Immature natural killer cell (primary cell): ENCODE measurements around the gene CYBB. TPM values are rescaled to one million over a fixed set of nuclear protein-coding genes. Genes with fewer than 3 reads are reported as not detected.

Experiments used
- DNase-seq, 3 donors: peaks; one replicate each; pipeline ENCODE4 v3.0.0; 2022; ENCODE audit warnings: mixed read lengths in 1 of 3
- H3K27ac Mint-ChIP-seq, 6 donors: one replicate each; pipeline ENCODE4 v1.8.0; 2020; ENCODE audit warnings: mixed read lengths in 6 of 6, mild to moderate bottlenecking in 5 of 6, inconsistent platforms in 4 of 6, moderate library complexity in 3 of 6
- H3K27me3 Mint-ChIP-seq, 3 donors: one replicate each; pipeline ENCODE4 v1.8.0; 2020 to 2021; ENCODE audit warnings: low read depth in 3 of 3, mild to moderate bottlenecking in 3 of 3, mixed read lengths in 3 of 3, moderate library complexity in 3 of 3, inconsistent platforms in 1 of 3
- H3K36me3 Mint-ChIP-seq, 3 donors: one replicate each; pipeline ENCODE4 v1.8.0; 2020; ENCODE audit warnings: mixed read lengths in 3 of 3, inconsistent platforms in 2 of 3, mild to moderate bottlenecking in 2 of 3
- H3K4me1 Mint-ChIP-seq, 2 donors: one replicate each; pipeline ENCODE4 v1.8.0; 2020; ENCODE audit warnings: inconsistent platforms in 2 of 2, mild to moderate bottlenecking in 2 of 2, mixed read lengths in 2 of 2, moderate library complexity in 1 of 2
- H3K4me3 Mint-ChIP-seq, 5 donors: one replicate each; pipeline ENCODE4 v1.8.0; 2020; ENCODE audit warnings: mild to moderate bottlenecking in 5 of 5, mixed read lengths in 5 of 5, inconsistent platforms in 3 of 5, moderate library complexity in 3 of 5
- H3K9me3 Mint-ChIP-seq, 6 donors: one replicate each; pipeline ENCODE4 v1.8.0; 2020; ENCODE audit warnings: mild to moderate bottlenecking in 6 of 6, mixed read lengths in 6 of 6, inconsistent platforms in 4 of 6, moderate library complexity in 3 of 6
- polyA plus RNA-seq, 3 donors: library from polyadenylated mRNA; unstranded; fragments of 300-500 nt; fragmentation: Illumina TruSeq; gene quantifications; one replicate each; pipeline ENCODE4 v1.2.3, GENCODE V29; 2021

The CYBB gene
- polyA plus RNA-seq, 3 donors from 2014 or later, result 1.2 to 4.0 (median 2.3) TPM

DNA sequence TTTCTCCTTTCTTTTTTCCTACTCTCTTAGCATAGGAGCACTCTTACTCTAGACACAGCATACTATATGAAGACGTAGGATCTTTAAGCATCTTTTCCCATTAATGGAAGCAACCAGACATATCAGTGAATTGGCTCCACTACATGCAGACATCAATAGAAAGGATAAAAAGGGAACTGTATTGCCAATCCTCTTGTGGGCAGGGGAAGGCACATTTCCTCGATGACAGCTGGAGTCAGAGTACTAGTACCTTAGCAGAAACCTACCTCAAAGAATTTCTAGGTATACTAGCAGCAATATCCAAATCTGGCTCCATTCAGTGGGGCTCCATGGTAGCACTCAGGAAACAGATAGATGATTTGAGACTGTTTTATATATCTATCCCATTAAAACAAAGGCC is 20.1 kb downstream of the CYBB start:
- Mint-ChIP-seq H3K27ac (no peak overlapping the region), H3K9me3 (peaks cover 0 to 2% (median 0%) of the 10 kb centered on the region in 6 donors), H3K4me1 (peaks cover 0 to 3% of the 10 kb centered on the region in 2 donors), H3K27me3 (peaks cover 2 to 6% (median 2%) of the 10 kb centered on the region in 3 donors), H3K4me3 (no peak overlapping the region), H3K36me3 (no peaks in the 10 kb centered on the region)
- no peak for DNase-seq

DNA sequence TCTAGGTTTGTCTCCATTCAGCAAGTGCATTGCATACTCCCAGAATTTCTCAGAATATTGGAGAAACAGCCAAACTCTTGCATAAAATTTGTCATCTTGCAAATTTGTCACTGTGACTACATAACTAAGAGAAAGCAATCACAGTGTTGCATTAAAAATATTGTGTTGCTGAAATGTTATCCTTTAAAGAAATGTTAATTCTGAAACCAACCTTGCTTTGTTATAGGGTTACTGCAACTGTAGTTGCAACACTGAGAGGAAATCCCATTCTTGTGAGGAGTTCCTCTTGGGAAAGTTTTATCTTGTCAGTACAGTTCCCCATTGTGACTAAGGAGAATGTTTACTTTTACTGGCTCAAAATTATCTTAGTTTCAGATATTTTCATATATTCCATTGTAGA is 20.9 kb downstream of the CYBB start:
- H3K27me3 Mint-ChIP-seq, result peaks cover 2 to 6% (median 3%) of the 10 kb centered on the region in 3 donors
- H3K36me3 Mint-ChIP-seq, result no peaks in the 10 kb centered on the region
- peaks cover 0 to 3% of the 10 kb centered on the region in 2 donors for H3K4me1 Mint-ChIP-seq
- no peak overlapping the region for H3K27ac Mint-ChIP-seq
- peaks cover 0 to 2% (median 0%) of the 10 kb centered on the region in 6 donors for H3K9me3 Mint-ChIP-seq
- DNase-seq, result no peak
- H3K4me3 Mint-ChIP-seq, result no peak overlapping the region

DNA sequence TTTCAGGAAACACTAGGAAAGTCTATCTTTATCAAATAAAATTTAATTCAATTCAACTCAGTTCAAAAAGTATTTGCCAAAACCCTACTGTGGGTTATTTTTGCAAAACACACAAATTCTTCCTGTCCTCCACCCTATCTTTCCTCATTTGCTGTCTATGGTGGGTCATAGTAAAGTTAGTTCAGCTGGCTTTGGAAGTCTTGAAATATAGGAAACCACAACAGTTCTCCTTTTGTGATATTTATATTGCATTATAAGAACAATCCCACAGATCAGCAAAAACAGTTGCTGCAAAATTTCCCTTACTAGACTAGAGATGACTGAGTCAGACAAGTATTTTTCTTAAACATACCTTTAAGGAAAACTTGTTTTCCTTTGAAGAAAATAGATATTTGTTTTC is 22.2 kb downstream of the CYBB start:
- H3K27me3 Mint-ChIP-seq, result peaks cover 2 to 6% (median 3%) of the 10 kb centered on the region in 3 donors
- H3K9me3 Mint-ChIP-seq, result peaks cover 0 to 2% (median 0%) of the 10 kb centered on the region in 6 donors
- H3K4me1 Mint-ChIP-seq, result no peaks in the 10 kb centered on the region
- no peaks in the 10 kb centered on the region for H3K36me3 Mint-ChIP-seq
- no peak for DNase-seq
- H3K27ac Mint-ChIP-seq, result no peak overlapping the region
- H3K4me3 Mint-ChIP-seq, result no peak overlapping the region

DNA sequence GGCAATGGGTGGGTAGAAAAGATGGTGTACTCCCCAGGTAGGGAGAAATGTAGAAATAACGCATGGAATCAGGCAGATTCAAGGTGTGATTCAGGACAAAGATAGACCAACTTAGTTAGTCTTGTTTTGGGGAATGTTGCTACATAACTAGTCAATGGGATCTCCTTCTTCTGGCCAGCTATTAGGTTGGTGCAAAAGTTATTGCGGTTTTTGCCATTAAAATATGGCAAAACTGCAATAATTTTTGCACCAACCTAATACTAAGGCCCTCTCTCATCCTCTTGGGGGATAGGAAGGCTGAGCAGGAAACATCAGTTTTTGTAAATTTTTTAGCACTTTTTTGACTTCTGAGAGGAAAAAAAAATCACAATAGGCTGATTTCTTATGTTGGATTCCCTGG is 23.2 kb downstream of the CYBB start:
- peaks cover 2 to 6% (median 3%) of the 10 kb centered on the region in 3 donors for H3K27me3 Mint-ChIP-seq
- H3K9me3 Mint-ChIP-seq, result peaks cover 0 to 2% (median 0%) of the 10 kb centered on the region in 6 donors
- H3K36me3 Mint-ChIP-seq, result no peaks in the 10 kb centered on the region
- no peak for DNase-seq
- no peak overlapping the region for H3K27ac Mint-ChIP-seq
- H3K4me3 Mint-ChIP-seq, result no peak overlapping the region
- H3K4me1 Mint-ChIP-seq, result no peaks in the 10 kb centered on the region

DNA sequence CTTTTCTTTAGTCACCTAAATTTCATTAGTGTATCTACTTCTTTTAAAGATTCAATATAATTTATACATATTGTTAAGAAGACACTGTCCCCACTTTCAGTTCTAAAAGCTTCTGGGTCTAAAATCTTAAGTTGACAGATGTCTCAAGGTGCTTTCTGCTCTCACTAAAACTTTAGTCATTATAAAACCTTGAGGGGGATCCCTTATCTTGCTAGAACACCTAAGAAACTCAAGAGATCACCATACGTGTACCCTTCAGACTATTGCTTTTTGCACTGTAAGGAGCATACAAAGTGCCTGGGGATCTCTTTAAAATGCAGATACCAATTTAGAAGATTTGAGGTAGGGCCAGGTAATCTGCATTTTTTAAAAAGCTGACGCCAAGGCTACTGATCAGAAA is 30.1 kb downstream of the CYBB start:
- no peaks in the 10 kb centered on the region for H3K4me1 Mint-ChIP-seq
- H3K9me3 Mint-ChIP-seq, result no peaks in the 10 kb centered on the region
- DNase-seq, result no peak
- no peak overlapping the region for H3K4me3 Mint-ChIP-seq
- H3K27ac Mint-ChIP-seq, result no peak overlapping the region
- H3K36me3 Mint-ChIP-seq, result no peaks in the 10 kb centered on the region
- H3K27me3 Mint-ChIP-seq, result peaks cover 0 to 5% (median 4%) of the 10 kb centered on the region in 3 donors

DNA sequence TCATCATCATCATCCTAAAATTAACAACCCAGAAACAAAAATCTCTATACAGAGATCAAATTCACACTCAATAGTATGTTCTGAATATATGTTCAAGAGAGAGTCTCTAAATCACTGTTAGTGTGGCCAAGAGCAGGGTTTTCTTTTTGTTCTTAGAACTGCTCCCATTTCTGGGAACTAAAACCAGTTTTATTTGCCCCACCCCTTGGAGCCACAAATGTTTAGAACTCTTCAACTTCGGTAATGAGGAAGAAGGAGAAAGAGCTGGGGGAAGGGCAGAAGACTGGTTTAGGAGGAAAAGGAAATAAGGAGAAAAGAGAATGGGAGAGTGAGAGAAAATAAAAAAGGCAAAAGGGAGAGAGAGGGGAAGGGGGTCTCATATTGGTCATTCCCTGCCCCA is 32.3 kb downstream of the CYBB start:
- no peak overlapping the region for H3K27ac Mint-ChIP-seq
- no peaks in the 10 kb centered on the region for H3K36me3 Mint-ChIP-seq
- H3K4me3 Mint-ChIP-seq, result no peak overlapping the region
- DNase-seq, result no peak
- H3K9me3 Mint-ChIP-seq, result peaks cover 0 to 2% (median 0%) of the 10 kb centered on the region in 6 donors
- peaks cover 0 to 8% (median 7%) of the 10 kb centered on the region in 3 donors for H3K27me3 Mint-ChIP-seq
- H3K4me1 Mint-ChIP-seq, result no peaks in the 10 kb centered on the region

DNA sequence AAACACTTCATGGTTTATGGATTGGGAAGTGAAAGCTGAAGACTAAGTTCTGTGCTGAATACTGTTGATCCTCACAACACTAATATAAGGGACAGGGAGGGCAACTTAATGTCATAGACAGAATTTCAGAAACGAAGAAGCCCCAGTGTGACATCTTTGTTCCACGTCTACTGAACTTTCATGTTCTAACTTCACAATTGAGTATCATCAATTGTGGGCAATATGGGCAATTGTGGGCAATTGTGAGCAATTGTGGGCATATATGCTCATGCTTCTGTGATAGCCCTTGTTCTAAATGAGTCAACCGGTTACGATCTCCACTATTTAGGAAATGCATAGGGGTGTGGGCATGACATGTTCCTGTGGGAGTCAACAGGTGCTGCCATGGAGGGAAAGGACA is 33.7 kb downstream of the CYBB start:
- H3K9me3 Mint-ChIP-seq, result peaks cover 0 to 2% (median 0%) of the 10 kb centered on the region in 6 donors
- H3K4me3 Mint-ChIP-seq, result no peak overlapping the region
- DNase-seq, result no peak
- peaks cover 0 to 8% (median 7%) of the 10 kb centered on the region in 3 donors for H3K27me3 Mint-ChIP-seq
- H3K4me1 Mint-ChIP-seq, result no peaks in the 10 kb centered on the region
- H3K27ac Mint-ChIP-seq, result no peak overlapping the region
- no peaks in the 10 kb centered on the region for H3K36me3 Mint-ChIP-seq

DNA sequence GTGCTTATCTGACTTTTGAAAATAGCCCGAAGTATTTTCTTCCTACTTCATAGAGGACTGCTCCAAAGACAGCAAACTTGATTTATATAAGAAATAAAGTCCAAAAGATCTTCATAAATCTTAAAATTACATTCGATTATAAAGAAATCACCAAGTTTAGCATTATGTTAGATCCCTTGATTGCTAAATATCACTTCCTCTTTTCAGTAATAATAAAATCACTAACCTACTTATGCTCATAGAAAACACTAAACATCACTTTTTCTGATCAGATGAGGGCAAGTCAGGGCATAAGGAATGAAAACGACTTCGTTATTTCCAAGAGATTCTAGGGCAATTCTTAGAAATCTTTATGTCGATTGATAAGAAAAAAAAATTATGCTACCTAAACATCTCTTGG is 35.5 kb downstream of the CYBB start:
- H3K36me3 Mint-ChIP-seq, result no peaks in the 10 kb centered on the region
- DNase-seq, result no peak
- no peak overlapping the region for H3K4me3 Mint-ChIP-seq
- H3K27ac Mint-ChIP-seq, result no peak overlapping the region
- H3K9me3 Mint-ChIP-seq, result peaks cover 0 to 2% (median 0%) of the 10 kb centered on the region in 6 donors
- peaks cover 2 to 9% (median 7%) of the 10 kb centered on the region in 3 donors for H3K27me3 Mint-ChIP-seq
- H3K4me1 Mint-ChIP-seq, result no peaks in the 10 kb centered on the region

DNA sequence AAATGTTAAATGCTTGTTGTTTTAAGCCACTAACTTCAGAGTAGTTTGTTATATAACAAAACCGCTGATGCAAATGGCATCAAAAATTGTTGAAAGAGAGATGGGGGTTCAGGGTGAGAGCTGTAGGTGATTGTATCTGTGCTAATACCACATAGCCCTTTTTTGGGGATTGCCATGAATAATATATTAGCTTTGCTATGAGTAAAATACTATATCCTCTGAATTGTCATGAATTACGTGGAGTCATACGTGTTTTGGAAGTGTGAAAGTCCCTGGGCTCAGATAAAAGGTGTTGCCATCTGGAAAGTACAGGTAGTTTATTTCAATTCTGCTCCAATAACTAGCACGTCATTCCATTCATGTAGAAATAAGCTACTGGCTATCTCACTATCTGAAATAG is 36.9 kb downstream of the CYBB start:
- no peaks in the 10 kb centered on the region for H3K36me3 Mint-ChIP-seq
- DNase-seq, result no peak
- H3K27me3 Mint-ChIP-seq, result peaks cover 2 to 10% (median 7%) of the 10 kb centered on the region in 3 donors
- no peak overlapping the region for H3K27ac Mint-ChIP-seq
- no peak overlapping the region for H3K4me3 Mint-ChIP-seq
- no peaks in the 10 kb centered on the region for H3K4me1 Mint-ChIP-seq
- peaks cover 0 to 2% (median 0%) of the 10 kb centered on the region in 6 donors for H3K9me3 Mint-ChIP-seq

DNA sequence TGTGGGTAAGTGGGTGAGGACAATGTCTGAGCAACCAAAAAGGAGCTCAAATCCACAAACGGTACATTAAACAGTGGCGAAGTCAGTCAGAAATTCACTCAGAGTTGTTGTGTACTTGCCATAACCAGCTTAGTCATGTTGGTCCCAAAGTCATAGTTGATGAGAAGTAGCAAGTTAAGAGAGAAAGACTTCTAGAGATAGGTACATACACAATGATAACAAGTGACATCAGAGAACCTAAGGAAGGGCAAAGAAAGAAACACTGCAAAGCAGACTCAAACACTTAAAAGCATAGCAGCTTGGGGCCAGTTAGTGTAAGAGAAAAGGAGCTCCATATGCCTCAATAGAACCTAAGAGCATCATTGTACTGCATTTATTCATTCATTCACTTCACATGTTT is 37.3 kb downstream of the CYBB start:
- H3K36me3 Mint-ChIP-seq, result no peaks in the 10 kb centered on the region
- H3K4me1 Mint-ChIP-seq, result no peaks in the 10 kb centered on the region
- no peak for DNase-seq
- H3K27ac Mint-ChIP-seq, result no peak overlapping the region
- peaks cover 0 to 2% (median 0%) of the 10 kb centered on the region in 6 donors for H3K9me3 Mint-ChIP-seq
- H3K27me3 Mint-ChIP-seq, result peaks cover 2 to 8% (median 7%) of the 10 kb centered on the region in 3 donors
- H3K4me3 Mint-ChIP-seq, result no peak overlapping the region

DNA sequence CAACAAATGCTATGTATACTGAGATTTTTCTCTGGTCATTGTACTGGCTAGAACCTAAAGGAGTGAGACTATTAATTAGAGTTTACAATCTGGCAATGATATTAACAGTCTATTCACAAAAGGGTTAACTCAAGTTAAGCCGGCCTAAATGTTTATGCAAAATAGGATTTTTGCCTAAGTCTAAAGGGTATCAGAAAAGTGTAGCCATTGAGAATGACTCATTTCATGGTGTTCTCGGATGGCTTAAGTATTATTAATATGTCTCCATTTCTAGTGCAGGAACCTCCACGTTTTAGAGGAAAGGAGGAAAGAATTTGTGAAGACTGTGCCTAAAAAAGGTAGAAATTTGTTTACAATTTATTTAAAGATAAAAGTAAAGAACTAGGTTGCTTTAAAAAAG is 37.7 kb downstream of the CYBB start:
- peaks cover 2 to 7% (median 7%) of the 10 kb centered on the region in 3 donors for H3K27me3 Mint-ChIP-seq
- no peak overlapping the region for H3K27ac Mint-ChIP-seq
- H3K36me3 Mint-ChIP-seq, result no peaks in the 10 kb centered on the region
- no peak overlapping the region for H3K4me3 Mint-ChIP-seq
- peaks cover 0 to 2% (median 0%) of the 10 kb centered on the region in 6 donors for H3K9me3 Mint-ChIP-seq
- no peak for DNase-seq
- no peaks in the 10 kb centered on the region for H3K4me1 Mint-ChIP-seq

DNA sequence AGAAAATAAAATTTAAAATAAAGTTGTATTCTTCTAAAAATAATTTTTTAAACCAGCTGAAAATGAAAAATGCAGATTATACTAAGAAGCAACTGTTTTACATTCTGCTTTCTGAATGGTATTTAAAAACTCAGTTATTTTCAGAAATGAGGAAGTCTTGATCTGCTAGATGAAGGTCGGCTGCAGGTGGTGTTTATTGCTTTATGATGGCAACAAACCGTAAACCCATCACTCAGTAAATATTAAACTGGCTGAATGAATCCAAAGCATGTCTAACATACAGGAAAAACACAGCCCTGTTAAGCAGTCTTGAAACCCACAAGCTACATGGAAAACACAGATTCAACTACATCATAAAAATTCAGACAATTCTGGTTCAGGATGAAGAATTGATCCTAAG is 38.2 kb downstream of the CYBB start:
- H3K4me1 Mint-ChIP-seq, result no peaks in the 10 kb centered on the region
- no peak overlapping the region for H3K4me3 Mint-ChIP-seq
- no peak overlapping the region for H3K27ac Mint-ChIP-seq

DNA sequence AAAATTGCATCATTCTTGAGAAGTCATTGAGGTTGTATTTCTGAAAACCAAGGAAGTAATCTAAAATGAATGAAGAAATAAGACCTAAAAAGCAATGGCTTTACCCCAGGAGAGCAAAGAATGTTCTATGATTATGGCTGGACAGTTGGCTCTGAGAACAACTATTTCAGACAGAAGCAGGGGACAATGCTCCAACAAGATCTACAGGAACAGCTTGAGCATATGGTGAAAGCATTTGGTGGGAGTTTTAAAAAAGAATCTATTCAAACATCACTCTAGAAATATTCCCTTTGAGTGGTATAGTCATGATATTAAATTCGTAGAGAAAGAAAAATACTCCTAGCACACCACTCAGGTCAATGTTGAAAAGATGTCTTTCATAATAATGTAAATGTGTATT is 40.8 kb downstream of the CYBB start:
- no peak for DNase-seq
- Mint-ChIP-seq H3K27me3 (peaks cover 2 to 7% (median 5%) of the 10 kb centered on the region in 3 donors), H3K36me3 (no peaks in the 10 kb centered on the region), H3K4me1 (peaks cover 13 to 14% of the 10 kb centered on the region in 2 donors), H3K9me3 (peaks cover 0 to 2% (median 0%) of the 10 kb centered on the region in 6 donors), H3K4me3 (no peak overlapping the region), H3K27ac (no peak overlapping the region)

More for the DNA sequence above, 38.2 kb downstream of the CYBB start:
- Mint-ChIP-seq H3K9me3 (peaks cover 0 to 2% (median 0%) of the 10 kb centered on the region in 6 donors), H3K36me3 (no peaks in the 10 kb centered on the region), H3K27me3 (peaks cover 2 to 7% (median 7%) of the 10 kb centered on the region in 3 donors)
- DNase-seq, result no peak

DNA sequence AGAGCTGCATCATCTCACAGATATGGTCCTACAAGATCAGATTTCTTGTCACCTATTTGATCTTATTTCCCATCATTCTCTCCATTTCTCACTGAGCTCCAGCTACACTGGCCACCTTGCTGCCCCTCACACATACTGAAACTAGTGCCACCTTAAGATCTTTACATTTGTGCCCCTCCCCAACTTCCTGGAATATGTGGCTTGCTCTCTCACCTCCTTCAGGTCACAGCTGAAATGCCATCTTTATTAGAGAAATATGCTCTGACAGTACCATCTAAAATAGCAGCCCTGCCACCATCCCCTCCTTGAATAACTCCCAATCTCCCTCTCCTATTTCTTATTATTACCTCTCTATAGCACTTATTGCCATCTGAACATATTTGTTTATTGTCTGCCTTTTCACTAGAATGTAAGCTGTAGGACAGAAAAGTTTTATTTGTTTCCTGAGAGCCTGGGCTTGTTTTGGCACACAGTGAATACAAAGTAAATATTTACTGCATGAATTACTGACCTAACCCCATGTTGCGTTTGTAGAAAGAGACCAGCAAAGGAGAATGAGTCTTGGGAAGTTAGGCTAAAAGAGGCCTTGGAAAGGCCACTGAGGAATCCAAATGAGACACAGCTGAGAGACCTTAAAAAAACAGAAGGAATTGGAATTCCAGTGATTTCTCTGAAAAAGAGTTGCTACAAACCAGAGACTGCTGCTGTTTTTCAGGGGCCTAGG is 44.8 kb downstream of the CYBB start:
- no peak for DNase-seq
- Mint-ChIP-seq H3K4me3 (no peak overlapping the region), H3K4me1 (peaks cover 14% of the 10 kb centered on the region in 2 donors), H3K27ac (no peak overlapping the region), H3K27me3 (peaks cover 0 to 2% (median 2%) of the 10 kb centered on the region in 3 donors), H3K36me3 (no peaks in the 10 kb centered on the region), H3K9me3 (no peaks in the 10 kb centered on the region)
